Measurements from ENCODE around the gene SAMD11. TPM values are rescaled to one million over a fixed set of nuclear protein-coding genes. Genes with fewer than 3 reads are reported as not detected.
A peak's percentile ranks its signal among the peaks of the same experiment; 100 is the strongest.

Gene SAMD11
- total RNA-seq, 1 donor from 2014 or later, result not detected

- H3K27ac Mint-ChIP-seq, result no peak overlapping the region
- POLR2A ChIA-PET, result no interaction called here
Observed at GRCh38 chr1:907611-908451, 15.9 kb upstream of the SAMD11 start.

GRCh38 chr1:908661-909060 lies 15.1 kb upstream of the SAMD11 start:
- ChIA-PET POLR2A (no interaction called here), CTCF (no interaction called here)
- TF ChIP-seq CTCF (IDR thresholded peaks at IDR 0.05), result no peak
- no peaks in the 10 kb centered on the region for H3K36me3 Mint-ChIP-seq (ENCODE audit: low read depth)
- DNase-seq (no peak), ATAC-seq (ENCODE audit: low read depth) (no peak)
- peaks cover 42% of the 10 kb centered on the region for H3K27me3 Mint-ChIP-seq
- intact Hi-C loops (cut with micrococcal nuclease), result loop anchor here (5.0 kb wide), 2 partner anchors 34 to 54 kb away; partner anchors contain the start of gene KLHL17
- peaks cover 16% of the 10 kb centered on the region for H3K4me1 Mint-ChIP-seq
- no peak overlapping the region for H3K27ac Mint-ChIP-seq
- H3K9me3 Mint-ChIP-seq, result no peaks in the 10 kb centered on the region
- no peak overlapping the region for H3K4me3 Mint-ChIP-seq

More at GRCh38 chr1:907611-908451, 15.9 kb upstream of the SAMD11 start:
- Mint-ChIP-seq H3K27me3 (peaks cover 38% of the 10 kb centered on the region), H3K36me3 (ENCODE audit: low read depth) (no peaks in the 10 kb centered on the region), H3K4me3 (no peak overlapping the region), H3K4me1 (peaks cover 16% of the 10 kb centered on the region), H3K9me3 (no peaks in the 10 kb centered on the region)
- DNase-seq, result peak; percentile 12
- intact Hi-C loops (cut with micrococcal nuclease), result loop anchor here (5.0 kb wide), 2 partner anchors 34 to 54 kb away; partner anchors contain the start of gene KLHL17
- CTCF ChIA-PET, result no interaction called here
- no peak for ATAC-seq (ENCODE audit: low read depth)
- no peak for TF ChIP-seq CTCF (IDR thresholded peaks at IDR 0.05)

GRCh38 chr1:909861-910310 lies 13.8 kb upstream of the SAMD11 start:
- ChIA-PET CTCF (no interaction called here), POLR2A (no interaction called here)
- Mint-ChIP-seq H3K4me1 (peaks cover 16% of the 10 kb centered on the region), H3K4me3 (no peak overlapping the region), H3K27me3 (peaks cover 45% of the 10 kb centered on the region), H3K36me3 (ENCODE audit: low read depth) (no peaks in the 10 kb centered on the region), H3K9me3 (no peaks in the 10 kb centered on the region), H3K27ac (no peak overlapping the region)
- intact Hi-C loops (cut with micrococcal nuclease), result loop anchor here (5.0 kb wide), 2 partner anchors 32 to 52 kb away; partner anchors contain the start of gene KLHL17
- DNase-seq, result no peak
- ATAC-seq (ENCODE audit: low read depth), result no peak
- TF ChIP-seq CTCF (IDR thresholded peaks at IDR 0.05), result no peak

- POLR2A ChIA-PET, result no interaction called here
- Mint-ChIP-seq H3K36me3 (ENCODE audit: low read depth) (no peaks in the 10 kb centered on the region), H3K27me3 (peaks cover 45% of the 10 kb centered on the region), H3K27ac (no peak overlapping the region), H3K4me3 (no peak overlapping the region), H3K4me1 (peaks cover 11% of the 10 kb centered on the region), H3K9me3 (no peaks in the 10 kb centered on the region)
- no peak for ATAC-seq (ENCODE audit: low read depth)
- peak; percentile 15 for DNase-seq
- CTCF ChIA-PET, result no interaction called here
- no peak for TF ChIP-seq CTCF (IDR thresholded peaks at IDR 0.05)
- intact Hi-C loops (cut with micrococcal nuclease), result no loop called here
Observed at GRCh38 chr1:910311-910880, 13.3 kb upstream of the SAMD11 start.
